GM19397 (cell line): Measurements from ENCODE around the gene LDLRAD4.

Source experiments
- ATAC-seq: cut with Tn5 transposase; IDR thresholded peaks from one replicate; pipeline ENCODE4 v1.9.1; 2021; ENCODE audit warnings: mild to moderate bottlenecking, moderate library complexity; ENCODE audit not compliant: unreplicated experiment

The LDLRAD4 gene

GRCh38 chr18:13440277-13441248, 222.0 kb downstream of the LDLRAD4 start:
- ATAC-seq, result no peak

GRCh38 chr18:13441736-13442135, 223.2 kb downstream of the LDLRAD4 start:
- no peak for ATAC-seq

GRCh38 chr18:13442451-13442850, 223.9 kb downstream of the LDLRAD4 start:
- ATAC-seq, result no peak

- no peak for ATAC-seq
Measured at GRCh38 chr18:13443552-13443951, 225.0 kb downstream of the LDLRAD4 start.

DNA sequence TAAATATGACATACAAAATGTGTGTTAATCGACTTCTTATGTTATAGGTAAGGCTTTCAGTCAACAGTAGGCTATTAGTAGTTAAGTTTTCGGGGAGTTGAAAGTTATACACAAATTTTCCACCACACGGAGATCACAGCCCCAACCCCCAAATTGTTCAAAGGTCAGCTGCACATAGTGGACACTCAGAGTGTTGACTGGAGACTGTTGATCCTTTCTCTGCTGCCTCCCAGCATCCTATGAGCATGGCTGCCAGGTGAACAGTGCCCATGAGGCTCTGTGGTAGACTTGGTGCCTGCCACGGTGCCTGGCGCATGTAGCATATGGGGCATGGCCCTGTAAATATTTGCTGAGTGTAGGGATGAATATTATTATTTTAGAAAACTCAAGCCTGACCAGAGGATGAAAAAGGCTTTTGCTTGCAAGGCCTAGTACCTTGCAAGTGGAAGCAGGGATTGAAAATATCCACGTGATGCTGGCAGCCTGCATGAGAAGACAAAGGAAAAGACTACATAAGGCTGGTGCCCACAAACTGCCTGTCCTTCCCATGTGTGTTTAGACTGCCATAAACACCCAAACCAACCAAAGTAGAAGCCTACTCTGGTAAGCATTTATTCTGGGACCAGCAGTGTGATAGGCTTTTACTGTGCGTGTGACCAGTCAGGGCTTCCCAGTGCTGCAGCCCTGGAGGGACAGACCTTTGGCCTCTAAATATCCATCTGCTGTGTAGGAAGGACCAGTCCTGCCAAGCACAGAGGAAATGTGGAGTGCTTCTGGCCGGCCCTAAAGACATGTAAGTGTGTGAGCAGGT, 226.1 kb downstream of the LDLRAD4 start:
- no peak for ATAC-seq

GRCh38 chr18:13445241-13445897, 226.8 kb downstream of the LDLRAD4 start:
- no peak for ATAC-seq

- ATAC-seq, result no peak
Measured at GRCh38 chr18:13446024-13446423, 227.5 kb downstream of the LDLRAD4 start.

DNA sequence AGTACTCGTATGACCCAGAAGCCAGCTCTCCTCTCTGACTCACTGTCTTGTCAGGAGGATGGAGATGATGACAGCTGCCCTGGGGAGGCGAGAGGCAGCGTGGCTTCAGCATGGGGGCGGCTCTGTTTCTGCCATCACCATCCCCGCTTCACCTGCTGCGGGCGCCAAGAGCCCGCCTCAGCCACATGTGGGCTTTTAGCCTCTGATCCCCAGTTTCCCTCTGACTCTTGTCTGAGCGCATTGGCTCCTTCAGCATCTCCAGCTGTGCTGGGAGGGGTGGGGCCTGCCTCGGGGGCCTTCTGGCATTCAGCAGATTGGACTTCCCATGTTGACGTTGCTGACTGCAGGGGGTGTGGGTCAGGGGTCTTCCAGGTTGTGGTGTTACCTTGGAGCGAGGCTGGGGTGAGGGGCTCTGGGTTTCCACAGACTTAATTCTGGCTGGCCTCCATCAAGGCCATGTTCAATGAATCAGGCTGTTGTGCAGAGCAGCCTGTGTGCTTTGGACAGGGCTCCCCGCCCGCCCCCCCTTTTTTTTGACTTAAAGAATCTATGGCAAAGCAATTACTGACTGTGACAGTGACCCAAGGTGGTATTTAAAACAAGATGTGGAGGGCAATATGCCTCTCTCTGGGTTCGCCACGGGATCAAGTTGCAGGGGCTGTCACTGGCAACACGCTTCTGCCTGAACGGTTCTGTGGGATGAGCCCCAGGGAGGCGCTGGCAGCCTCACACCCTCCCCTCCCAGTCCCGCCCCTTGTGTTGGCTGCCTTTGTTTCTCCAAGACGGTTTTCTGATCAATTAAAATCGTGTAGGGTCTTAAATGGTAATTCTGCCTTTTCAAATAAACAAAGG, 228.3 kb downstream of the LDLRAD4 start:
- no peak for ATAC-seq

GRCh38 chr18:13447621-13448334, 229.2 kb downstream of the LDLRAD4 start:
- no peak for ATAC-seq

- ATAC-seq, result no peak
Measured at GRCh38 chr18:13448335-13448795, 229.8 kb downstream of the LDLRAD4 start.

GRCh38 chr18:13449651-13450050, 231.1 kb downstream of the LDLRAD4 start:
- ATAC-seq, result no peak

DNA sequence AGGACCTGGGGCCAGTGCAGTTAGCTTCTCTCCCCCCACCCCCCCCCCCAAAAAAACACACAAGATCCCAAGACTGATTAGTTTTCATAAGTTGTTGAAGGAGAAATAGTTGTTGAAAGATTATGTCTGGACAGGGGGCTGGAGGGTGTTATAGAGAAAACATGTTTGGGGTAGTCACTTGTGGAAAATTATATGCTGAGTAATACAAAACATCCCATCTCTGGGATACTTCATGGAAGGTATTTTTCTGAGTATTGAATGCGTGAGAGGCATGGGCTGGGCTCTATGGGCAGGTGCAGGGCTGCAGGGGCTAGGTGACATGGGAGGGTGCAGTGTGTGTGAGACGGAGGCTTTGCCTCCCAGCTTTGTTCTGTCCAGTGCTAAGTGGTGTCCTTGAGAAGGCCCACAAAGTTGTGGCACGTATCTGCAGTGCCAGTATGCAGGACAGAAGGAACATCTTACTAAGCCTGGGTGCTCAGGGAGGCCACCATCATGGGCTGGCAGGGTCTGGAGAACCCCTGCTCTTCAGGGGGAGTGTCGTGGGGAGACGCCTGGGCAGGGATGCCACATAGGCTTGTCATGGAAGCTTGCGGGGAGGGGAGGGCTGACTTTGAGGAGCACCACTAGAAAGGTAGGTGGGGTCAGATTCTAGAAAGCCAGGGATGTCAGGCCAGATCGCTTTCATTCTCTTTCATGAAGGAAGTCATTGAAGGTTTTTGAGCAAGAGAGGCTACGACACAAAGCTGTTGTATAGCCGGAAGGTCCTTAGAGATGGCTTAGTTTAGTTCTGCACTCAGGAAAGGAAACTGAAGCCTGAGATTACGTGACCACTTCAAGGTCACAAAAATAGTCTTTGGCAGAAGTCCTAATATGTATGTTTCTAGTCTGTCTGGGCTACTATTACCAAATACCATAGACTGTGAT, 232.0 kb downstream of the LDLRAD4 start:
- no peak for ATAC-seq

- no peak for ATAC-seq
Measured at GRCh38 chr18:13451213-13451540, 232.6 kb downstream of the LDLRAD4 start.

- ATAC-seq, result no peak
Measured at GRCh38 chr18:13451661-13452387, 233.3 kb downstream of the LDLRAD4 start.

- no peak for ATAC-seq
Measured at GRCh38 chr18:13452388-13452811, 233.8 kb downstream of the LDLRAD4 start.

DNA sequence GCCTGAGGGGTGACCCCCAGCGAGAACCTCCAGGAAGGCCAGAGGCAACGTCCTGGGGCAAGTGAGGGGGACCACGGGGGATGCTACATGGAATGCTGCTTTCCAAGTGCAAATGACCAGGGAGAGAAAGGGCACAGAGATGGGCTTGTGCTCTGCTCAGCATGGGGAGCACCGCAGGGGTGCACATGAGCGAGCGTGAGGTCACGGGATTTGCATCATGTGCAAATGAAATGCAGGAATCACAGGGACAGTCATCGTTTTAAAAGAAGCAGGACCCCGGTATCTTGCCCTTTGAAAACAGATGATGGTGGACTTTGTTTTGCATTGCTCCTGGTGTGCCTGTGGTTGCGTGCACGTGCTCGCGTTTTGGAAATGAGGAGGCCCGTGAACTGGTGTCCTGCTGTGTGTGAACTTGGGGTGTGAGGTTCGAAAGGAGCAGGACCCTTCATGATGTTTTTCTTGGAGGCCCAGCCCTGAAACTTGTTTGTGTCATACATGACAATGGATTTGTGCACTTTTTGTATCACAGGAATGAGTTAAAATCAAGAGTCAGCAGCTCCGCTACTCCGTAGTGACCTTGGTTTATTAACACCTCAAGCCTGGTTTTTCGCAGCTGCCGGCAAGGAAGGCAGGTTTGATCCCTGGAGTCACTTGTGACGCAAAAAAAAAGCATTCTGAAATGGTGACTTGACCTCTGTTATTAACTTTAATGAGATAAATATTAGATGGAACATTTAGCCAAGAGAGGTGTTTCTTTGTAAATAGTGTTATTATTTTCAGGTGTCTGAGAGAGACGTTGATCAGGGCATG, 234.5 kb downstream of the LDLRAD4 start:
- ATAC-seq, result no peak

DNA sequence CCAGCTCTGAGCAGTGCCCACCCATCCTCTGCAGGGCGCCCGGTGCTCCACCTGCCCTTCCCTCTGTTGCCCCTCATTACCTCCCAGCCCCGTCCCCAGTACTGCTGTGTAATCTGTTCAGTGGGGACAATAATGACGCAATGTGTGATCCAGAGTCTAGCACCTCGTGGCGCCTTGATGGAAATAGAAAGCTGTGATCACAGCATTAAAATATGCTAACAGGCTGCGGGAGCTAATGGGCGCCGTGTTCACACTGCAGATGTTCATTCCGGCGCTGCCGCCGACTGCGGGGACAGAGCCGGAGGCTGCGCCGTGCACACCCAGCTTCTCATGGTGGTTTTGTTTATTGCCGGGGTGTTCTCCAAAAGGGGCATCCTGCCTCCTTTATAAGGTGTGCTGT, 235.2 kb downstream of the LDLRAD4 start:
- no peak for ATAC-seq
